NCI-H128 (cell line): ENCODE measurements around the gene DDX55.
"Not testable (repeated sequence)": the region's sequence is repeated elsewhere in the genome, so short reads cannot be mapped to it uniquely, and the experiment has no call there.

Source experiments
- DNase-seq: peaks from one replicate; lab custom pipeline; 2025; ENCODE audit not compliant: unreplicated experiment; lab: John Stamatoyannopoulos, UW

DDX55 gene

GRCh38 chr12:123601602-123602489, at the start of gene DDX55:
Gene DDX55, plus strand, starts transcription at chr12:123602099. Its CDS starts 50 bp downstream, at chr12:123602149.
- peak; percentile 74 for DNase-seq

GRCh38 chr12:123554136-123554535, 47.8 kb upstream of the DDX55 start:
- DNase-seq = not testable (repeated sequence)

GRCh38 chr12:123554843-123555242, 47.1 kb upstream of the DDX55 start:
- DNase-seq = not testable (repeated sequence)

GRCh38 chr12:123558487-123558886, 43.4 kb upstream of the DDX55 start:
- DNase-seq = not testable (repeated sequence)

GRCh38 chr12:123559468-123559867, 42.4 kb upstream of the DDX55 start:
- no peak for DNase-seq

- no peak for DNase-seq
Measured at GRCh38 chr12:123571343-123571813, 30.5 kb upstream of the DDX55 start.

- DNase-seq = no peak
Measured at GRCh38 chr12:123572391-123572790, 29.5 kb upstream of the DDX55 start.

GRCh38 chr12:123573870-123574269, 28.0 kb upstream of the DDX55 start:
- DNase-seq = no peak

- DNase-seq = no peak
Measured at GRCh38 chr12:123576611-123577010, 25.3 kb upstream of the DDX55 start.

- no peak for DNase-seq
Measured at GRCh38 chr12:123578243-123578642, 23.7 kb upstream of the DDX55 start.

- not testable (repeated sequence) for DNase-seq
Measured at GRCh38 chr12:123578829-123579228, 23.1 kb upstream of the DDX55 start.

GRCh38 chr12:123580772-123581171, 21.1 kb upstream of the DDX55 start:
- DNase-seq = no peak

GRCh38 chr12:123591702-123592481, 10.0 kb upstream of the DDX55 start:
- DNase-seq = no peak

GRCh38 chr12:123595729-123596128, 6.2 kb upstream of the DDX55 start:
- no peak for DNase-seq

GRCh38 chr12:123597100-123597499, 4.8 kb upstream of the DDX55 start:
- no peak for DNase-seq

- DNase-seq = no peak
Measured at GRCh38 chr12:123598522-123598921, 3.4 kb upstream of the DDX55 start.

GRCh38 chr12:123599310-123599709, 2.6 kb upstream of the DDX55 start:
- DNase-seq = no peak

GRCh38 chr12:123599721-123600120, 2.2 kb upstream of the DDX55 start:
- no peak for DNase-seq

- DNase-seq = no peak
Measured at GRCh38 chr12:123602651-123603195, 824 bp downstream of the DDX55 start.

- not testable (repeated sequence) for DNase-seq
Measured at GRCh38 chr12:123603495-123603894, 1.6 kb downstream of the DDX55 start.

- no peak for DNase-seq
Measured at GRCh38 chr12:123607756-123608155, 5.9 kb downstream of the DDX55 start.
